SK-N-SH treated with all-trans-retinoic acid at 6 μM for 48 hours (cell line): ENCODE measurements around the gene GSE1.

Experiments
- ATAC-seq: fragments of 200-7000 bp; cut with Tn5 transposase; 3 replicates; pipeline ENCODE4 v1.9.1; 2020; ENCODE audit warnings: mild to moderate bottlenecking, moderate library complexity
- ARNTL ChIP-seq: fragments of 450-650 bp; formaldehyde crosslinking; IDR thresholded peaks from 2 replicates; pipeline ENCODE4 v1.5.0; 2020; ENCODE audit warnings: low read depth, mild to moderate bottlenecking, moderate library complexity, borderline replicate concordance
- BACH2 ChIP-seq: fragments of 250-450 bp; sonication (Bioruptor Pico); IDR thresholded peaks from 2 replicates; pipeline ENCODE4 v1.9.0; 2021; ENCODE audit warnings: mild to moderate bottlenecking, borderline replicate concordance
- CREB5 ChIP-seq: fragments of 250-450 bp; sonication (Bioruptor Pico); IDR thresholded peaks from 2 replicates; pipeline ENCODE4 v1.5.1; 2020; ENCODE audit warnings: low read depth, mild to moderate bottlenecking, moderate library complexity
- ESRRG ChIP-seq: fragments of 250-450 bp; sonication (Bioruptor Pico); IDR thresholded peaks from 2 replicates; pipeline ENCODE4 v1.6.1; 2021; ENCODE audit warnings: mild to moderate bottlenecking
- GLIS3 ChIP-seq: fragments of 250-450 bp; sonication (Bioruptor Pico); IDR thresholded peaks from 2 replicates; pipeline ENCODE4 v1.5.0; 2020; ENCODE audit warnings: mild to moderate bottlenecking, moderate library complexity
- OSR1 ChIP-seq: fragments of 250-450 bp; sonication (Bioruptor Pico); IDR thresholded peaks from 2 replicates; pipeline ENCODE4 v1.8.0; 2022; ENCODE audit warnings: moderate library complexity, mild to moderate bottlenecking, inconsistent platforms
- PPARA ChIP-seq: fragments of 250-450 bp; sonication (Bioruptor Pico); IDR thresholded peaks from 2 replicates; pipeline ENCODE4 v1.5.0; 2020; ENCODE audit warnings: mild to moderate bottlenecking, borderline replicate concordance
- RARB ChIP-seq: fragments of 250-450 bp; sonication (Bioruptor Pico); IDR thresholded peaks from 2 replicates; pipeline ENCODE4 v1.8.0; 2021; ENCODE audit warnings: mild to moderate bottlenecking, moderate library complexity
- SNAI2 ChIP-seq: fragments of 250-450 bp; sonication (Bioruptor Pico); IDR thresholded peaks from 2 replicates; pipeline ENCODE4 v1.5.0; 2020; ENCODE audit warnings: mild to moderate bottlenecking, moderate library complexity
- TCF4 ChIP-seq: fragments of 250-450 bp; sonication (Bioruptor Pico); IDR thresholded peaks from 2 replicates; pipeline ENCODE4 v1.8.0; 2021; ENCODE audit warnings: mild to moderate bottlenecking, moderate library complexity, borderline replicate concordance
- TOX ChIP-seq: fragments of 250-450 bp; sonication (Bioruptor Pico); IDR thresholded peaks from 2 replicates; pipeline ENCODE4 v1.8.0; 2021; ENCODE audit warnings: mild to moderate bottlenecking, moderate library complexity, borderline replicate concordance
- ZC3H10 ChIP-seq: fragments of 250-450 bp; sonication (Bioruptor Pico); IDR thresholded peaks from 2 replicates; pipeline ENCODE4 v1.5.1; 2021; ENCODE audit warnings: mild to moderate bottlenecking, moderate library complexity
- ZFP3 ChIP-seq: fragments of 250-450 bp; sonication (Bioruptor Pico); IDR thresholded peaks from 2 replicates; pipeline ENCODE4 v1.5.0; 2020; ENCODE audit warnings: mild to moderate bottlenecking, moderate library complexity
- ZNF8 ChIP-seq: fragments of 450-650 bp; formaldehyde crosslinking; IDR thresholded peaks from 2 replicates; pipeline ENCODE4 v1.5.0; 2020; ENCODE audit warnings: mild to moderate bottlenecking, moderate library complexity
- TF ChIP-seq, protein P1 (sequence below): fragments of 250-450 bp; sonication (Bioruptor Pico); IDR thresholded peaks from 2 replicates; pipeline ENCODE4 v1.8.0; 2021; ENCODE audit warnings: low read depth, mild to moderate bottlenecking, moderate library complexity, borderline replicate concordance
- TF ChIP-seq, protein P2 (sequence below): fragments of 250-450 bp; sonication (Bioruptor Pico); IDR thresholded peaks from 2 replicates; pipeline ENCODE4 v1.5.1; 2021; ENCODE audit warnings: mild to moderate bottlenecking, moderate library complexity
- TF ChIP-seq, protein P3 (sequence below): fragments of 250-450 bp; sonication (Bioruptor Pico); IDR thresholded peaks from 2 replicates; pipeline ENCODE4 v1.5.0; 2020; ENCODE audit warnings: mild to moderate bottlenecking, moderate library complexity

The GSE1 gene

GRCh38 chr16:85670840-85671239 lies 57.7 kb downstream of the GSE1 start:
- no peak for TF ChIP-seq RARB (CRISPR knock-in tag)
- TF ChIP-seq, protein P1, sequence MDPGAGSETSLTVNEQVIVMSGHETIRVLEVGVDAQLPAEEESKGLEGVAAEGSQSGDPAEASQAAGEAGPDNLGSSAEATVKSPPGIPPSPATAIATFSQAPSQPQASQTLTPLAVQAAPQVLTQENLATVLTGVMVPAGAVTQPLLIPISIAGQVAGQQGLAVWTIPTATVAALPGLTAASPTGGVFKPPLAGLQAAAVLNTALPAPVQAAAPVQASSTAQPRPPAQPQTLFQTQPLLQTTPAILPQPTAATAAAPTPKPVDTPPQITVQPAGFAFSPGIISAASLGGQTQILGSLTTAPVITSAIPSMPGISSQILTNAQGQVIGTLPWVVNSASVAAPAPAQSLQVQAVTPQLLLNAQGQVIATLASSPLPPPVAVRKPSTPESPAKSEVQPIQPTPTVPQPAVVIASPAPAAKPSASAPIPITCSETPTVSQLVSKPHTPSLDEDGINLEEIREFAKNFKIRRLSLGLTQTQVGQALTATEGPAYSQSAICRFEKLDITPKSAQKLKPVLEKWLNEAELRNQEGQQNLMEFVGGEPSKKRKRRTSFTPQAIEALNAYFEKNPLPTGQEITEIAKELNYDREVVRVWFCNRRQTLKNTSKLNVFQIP = no peak
- no peak for TF ChIP-seq ESRRG (CRISPR knock-in tag)
- TF ChIP-seq, protein P2, sequence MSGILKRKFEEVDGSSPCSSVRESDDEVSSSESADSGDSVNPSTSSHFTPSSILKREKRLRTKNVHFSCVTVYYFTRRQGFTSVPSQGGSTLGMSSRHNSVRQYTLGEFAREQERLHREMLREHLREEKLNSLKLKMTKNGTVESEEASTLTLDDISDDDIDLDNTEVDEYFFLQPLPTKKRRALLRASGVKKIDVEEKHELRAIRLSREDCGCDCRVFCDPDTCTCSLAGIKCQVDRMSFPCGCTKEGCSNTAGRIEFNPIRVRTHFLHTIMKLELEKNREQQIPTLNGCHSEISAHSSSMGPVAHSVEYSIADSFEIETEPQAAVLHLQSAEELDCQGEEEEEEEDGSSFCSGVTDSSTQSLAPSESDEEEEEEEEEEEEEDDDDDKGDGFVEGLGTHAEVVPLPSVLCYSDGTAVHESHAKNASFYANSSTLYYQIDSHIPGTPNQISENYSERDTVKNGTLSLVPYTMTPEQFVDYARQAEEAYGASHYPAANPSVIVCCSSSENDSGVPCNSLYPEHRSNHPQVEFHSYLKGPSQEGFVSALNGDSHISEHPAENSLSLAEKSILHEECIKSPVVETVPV = no peak
- no peak for TF ChIP-seq OSR1 (CRISPR knock-in tag)
- no peak for TF ChIP-seq ZC3H10
- TF ChIP-seq CREB5 (CRISPR knock-in tag) = no peak
- TF ChIP-seq, protein P3, sequence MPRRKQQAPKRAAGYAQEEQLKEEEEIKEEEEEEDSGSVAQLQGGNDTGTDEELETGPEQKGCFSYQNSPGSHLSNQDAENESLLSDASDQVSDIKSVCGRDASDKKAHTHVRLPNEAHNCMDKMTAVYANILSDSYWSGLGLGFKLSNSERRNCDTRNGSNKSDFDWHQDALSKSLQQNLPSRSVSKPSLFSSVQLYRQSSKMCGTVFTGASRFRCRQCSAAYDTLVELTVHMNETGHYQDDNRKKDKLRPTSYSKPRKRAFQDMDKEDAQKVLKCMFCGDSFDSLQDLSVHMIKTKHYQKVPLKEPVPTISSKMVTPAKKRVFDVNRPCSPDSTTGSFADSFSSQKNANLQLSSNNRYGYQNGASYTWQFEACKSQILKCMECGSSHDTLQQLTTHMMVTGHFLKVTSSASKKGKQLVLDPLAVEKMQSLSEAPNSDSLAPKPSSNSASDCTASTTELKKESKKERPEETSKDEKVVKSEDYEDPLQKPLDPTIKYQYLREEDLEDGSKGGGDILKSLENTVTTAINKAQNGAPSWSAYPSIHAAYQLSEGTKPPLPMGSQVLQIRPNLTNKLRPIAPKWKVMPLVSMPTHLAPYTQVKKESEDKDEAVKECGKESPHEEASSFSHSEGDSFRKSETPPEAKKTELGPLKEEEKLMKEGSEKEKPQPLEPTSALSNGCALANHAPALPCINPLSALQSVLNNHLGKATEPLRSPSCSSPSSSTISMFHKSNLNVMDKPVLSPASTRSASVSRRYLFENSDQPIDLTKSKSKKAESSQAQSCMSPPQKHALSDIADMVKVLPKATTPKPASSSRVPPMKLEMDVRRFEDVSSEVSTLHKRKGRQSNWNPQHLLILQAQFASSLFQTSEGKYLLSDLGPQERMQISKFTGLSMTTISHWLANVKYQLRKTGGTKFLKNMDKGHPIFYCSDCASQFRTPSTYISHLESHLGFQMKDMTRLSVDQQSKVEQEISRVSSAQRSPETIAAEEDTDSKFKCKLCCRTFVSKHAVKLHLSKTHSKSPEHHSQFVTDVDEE (CRISPR knock-in tag) = no peak
- no peak for TF ChIP-seq TOX (CRISPR knock-in tag)
- no peak for TF ChIP-seq ARNTL (CRISPR knock-in tag)
- TF ChIP-seq SNAI2 = no peak
- TF ChIP-seq PPARA (CRISPR knock-in tag) = no peak
- TF ChIP-seq ZFP3 = no peak
- no peak for TF ChIP-seq BACH2 (CRISPR knock-in tag)
- no peak for TF ChIP-seq ZNF8 (CRISPR knock-in tag)
- no peak for TF ChIP-seq GLIS3 (CRISPR knock-in tag)
- no peak for ATAC-seq

- TF ChIP-seq, protein P2 = no peak
- TF ChIP-seq TCF4 = peak; percentile 63; the same call in 1 of the 2 replicates
- TF ChIP-seq, all 23 proteins: peak for 1
- ATAC-seq = peak; percentile 46
Observed at GRCh38 chr16:85673529-85674417, 60.7 kb downstream of the GSE1 start.

GRCh38 chr16:85674418-85674755 lies 61.3 kb downstream of the GSE1 start:
- ATAC-seq = no peak
- no peak for TF ChIP-seq ZC3H10
- TF ChIP-seq RARB (CRISPR knock-in tag) = no peak
- TF ChIP-seq ESRRG (CRISPR knock-in tag) = no peak
- TF ChIP-seq GLIS3 (CRISPR knock-in tag) = no peak
- TF ChIP-seq BACH2 (CRISPR knock-in tag) = no peak
- TF ChIP-seq, protein P3 (CRISPR knock-in tag) = no peak
- TF ChIP-seq ZFP3 = no peak
- no peak for TF ChIP-seq PPARA (CRISPR knock-in tag)
